ENCODE measurements around the gene CNIH2.

CNIH2 gene

DNA sequence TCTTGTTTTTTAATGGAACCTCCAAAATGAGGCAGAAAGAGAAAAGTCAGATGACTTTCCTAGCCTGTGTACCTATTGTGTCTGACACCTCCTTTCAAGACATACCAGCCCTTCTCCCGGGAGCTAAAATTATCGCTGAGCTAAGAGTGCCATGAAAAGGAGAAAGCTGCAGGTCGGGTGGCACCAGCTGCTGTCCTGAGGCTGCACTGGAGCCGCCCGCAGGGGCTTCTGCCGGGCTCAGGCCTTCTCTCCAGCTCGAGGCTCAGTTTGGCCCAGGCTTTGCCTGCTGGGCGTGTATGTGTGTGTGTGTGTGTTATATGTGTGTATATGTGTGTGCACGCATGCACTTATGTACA lies 37.2 kb upstream of the CNIH2 start:
- no peaks in the 10 kb centered on the region for H3K79me1 ChIP-seq (ENCODE audit: low read length)
- no peak overlapping the region for H3K4me2 ChIP-seq (ENCODE audit: low read length)
- no peak for DNase-seq
- H3K27ac ChIP-seq (ENCODE audit: low read depth, low read length), result no peak overlapping the region
- no CpG with 5 or more reads among the region's 9 CpGs for WGBS (ENCODE audit: extremely low coverage, insufficient coverage, insufficient read length)
- H3K27me3 ChIP-seq (ENCODE audit: insufficient read depth, low read length), result no peaks in the 10 kb centered on the region
- no peak overlapping the region for H2BK12ac ChIP-seq (ENCODE audit: low read length)
- no peak overlapping the region for H2BK120ac ChIP-seq (ENCODE audit: insufficient read depth, low read length, poor library complexity)
- peaks cover 2% of the 10 kb centered on the region for H3K9me3 ChIP-seq (ENCODE audit: insufficient read depth, low read depth, low read length)
- no peak overlapping the region for H4K91ac ChIP-seq (ENCODE audit: low read depth, low read length)
- no peak overlapping the region for H3K14ac ChIP-seq (ENCODE audit: low read length)
- no peak overlapping the region for H4K12ac ChIP-seq (ENCODE audit: low read depth, low read length)
- no peaks in the 10 kb centered on the region for H3K4me1 ChIP-seq (ENCODE audit: control insufficient read depth in 1 of 2, insufficient read depth in 2 of 2, low read length in 2 of 2)
- no peak overlapping the region for H3K18ac ChIP-seq (ENCODE audit: low read length)
- H4K8ac ChIP-seq (ENCODE audit: low read depth, low read length), result no peak overlapping the region
- H2AFZ ChIP-seq (ENCODE audit: insufficient read depth, low read length, poor library complexity), result no peak overlapping the region
- H2BK5ac ChIP-seq (ENCODE audit: low read depth, low read length, poor library complexity), result no peak overlapping the region
- H3K4me3 ChIP-seq (ENCODE audit: low read depth, low read length), result no peak overlapping the region
- peaks cover 65 to 84% of the 10 kb centered on the region in 2 experiments for H3K36me3 ChIP-seq (ENCODE audit: control insufficient read depth in 1 of 2, insufficient read depth in 2 of 2, low read length in 2 of 2)
- no peak overlapping the region for H3K4ac ChIP-seq (ENCODE audit: low read depth, low read length)
- no peaks in the 10 kb centered on the region for H3K79me2 ChIP-seq (ENCODE audit: control insufficient read depth, insufficient read depth, low read length, poor library complexity)
- H2AK5ac ChIP-seq (ENCODE audit: low read length), result no peak overlapping the region
- no peak overlapping the region for H3K9ac ChIP-seq (ENCODE audit: low read length)
- no peak overlapping the region for H3K23ac ChIP-seq (ENCODE audit: low read length)

DNA sequence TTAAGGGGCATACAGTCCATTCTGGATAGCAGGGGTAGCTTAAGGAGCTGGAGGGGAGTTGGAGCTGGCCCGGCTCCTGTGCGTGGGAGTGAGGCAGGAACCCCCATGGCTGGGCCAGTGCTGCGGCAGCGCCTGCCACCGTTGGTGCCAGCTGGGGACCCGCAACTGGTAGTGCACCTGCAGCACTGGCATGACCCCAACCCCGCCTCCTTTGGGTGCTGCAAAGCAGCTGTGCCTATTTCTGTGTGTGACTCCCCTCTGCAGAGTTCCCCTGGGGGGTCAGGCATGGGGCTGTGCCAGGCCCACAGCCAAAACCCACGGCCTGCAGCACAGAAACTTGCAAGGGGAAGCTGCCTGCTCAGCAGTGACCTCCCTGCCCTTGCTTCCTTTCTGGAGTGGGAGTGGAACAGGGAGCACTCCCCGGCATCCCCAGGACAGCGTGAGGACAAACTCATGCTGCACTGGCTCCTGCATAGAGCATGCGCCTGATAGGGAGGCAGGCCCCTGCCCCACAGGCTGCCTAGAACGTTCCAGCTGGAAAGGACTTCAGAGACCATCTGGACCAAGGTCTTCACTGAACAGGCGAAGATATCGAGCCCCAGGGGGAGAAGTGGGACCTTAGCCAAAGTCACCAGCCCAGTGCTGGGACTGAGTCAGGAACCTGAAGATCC lies 35.7 kb upstream of the CNIH2 start:
- H2AFZ ChIP-seq (ENCODE audit: insufficient read depth, low read length, poor library complexity), result no peak overlapping the region
- peak overlapping the region; percentile 4 for H3K4me3 ChIP-seq (ENCODE audit: low read depth, low read length)
- H3K4me1 ChIP-seq (ENCODE audit: control insufficient read depth in 1 of 2, insufficient read depth in 2 of 2, low read length in 2 of 2), result no peaks in the 10 kb centered on the region
- no peak overlapping the region for H2BK12ac ChIP-seq (ENCODE audit: low read length)
- H3K18ac ChIP-seq (ENCODE audit: low read length), result no peak overlapping the region
- H3K4ac ChIP-seq (ENCODE audit: low read depth, low read length), result no peak overlapping the region
- no peak for DNase-seq
- no peaks in the 10 kb centered on the region for H3K27me3 ChIP-seq (ENCODE audit: insufficient read depth, low read length)
- H3K4me2 ChIP-seq (ENCODE audit: low read length), result no peak overlapping the region
- H2AK5ac ChIP-seq (ENCODE audit: low read length), result no peak overlapping the region
- H3K79me2 ChIP-seq (ENCODE audit: control insufficient read depth, insufficient read depth, low read length, poor library complexity), result no peaks in the 10 kb centered on the region
- no CpG with 5 or more reads among the region's 14 CpGs for WGBS (ENCODE audit: extremely low coverage, insufficient coverage, insufficient read length)
- no peak overlapping the region for H3K9ac ChIP-seq (ENCODE audit: low read length)
- no peaks in the 10 kb centered on the region for H3K79me1 ChIP-seq (ENCODE audit: low read length)
- H3K14ac ChIP-seq (ENCODE audit: low read length), result no peak overlapping the region
- H3K9me3 ChIP-seq (ENCODE audit: insufficient read depth, low read depth, low read length), result peaks cover 2% of the 10 kb centered on the region
- H4K8ac ChIP-seq (ENCODE audit: low read depth, low read length), result no peak overlapping the region
- peaks cover 58 to 82% of the 10 kb centered on the region in 2 experiments for H3K36me3 ChIP-seq (ENCODE audit: control insufficient read depth in 1 of 2, insufficient read depth in 2 of 2, low read length in 2 of 2)
- no peak overlapping the region for H4K12ac ChIP-seq (ENCODE audit: low read depth, low read length)
- no peak overlapping the region for H2BK120ac ChIP-seq (ENCODE audit: insufficient read depth, low read length, poor library complexity)
- H2BK5ac ChIP-seq (ENCODE audit: low read depth, low read length, poor library complexity), result no peak overlapping the region
- H3K23ac ChIP-seq (ENCODE audit: low read length), result no peak overlapping the region
- no peak overlapping the region for H3K27ac ChIP-seq (ENCODE audit: low read depth, low read length)
- H4K91ac ChIP-seq (ENCODE audit: low read depth, low read length), result no peak overlapping the region

GRCh38 chr11:66243782-66244535 lies 34.0 kb upstream of the CNIH2 start:
- Histone ChIP-seq H3K9me3 (ENCODE audit: insufficient read depth, low read depth, low read length) (peaks cover 2% of the 10 kb centered on the region), H3K36me3 (ENCODE audit: control insufficient read depth in 1 of 2, insufficient read depth in 2 of 2, low read length in 2 of 2) (peaks cover 51 to 73% of the 10 kb centered on the region in 2 experiments), H3K27ac (ENCODE audit: low read depth, low read length) (no peak overlapping the region), H4K12ac (ENCODE audit: low read depth, low read length) (no peak overlapping the region), H3K79me2 (ENCODE audit: control insufficient read depth, insufficient read depth, low read length, poor library complexity) (no peaks in the 10 kb centered on the region), H2BK120ac (ENCODE audit: insufficient read depth, low read length, poor library complexity) (no peak overlapping the region), H3K18ac (ENCODE audit: low read length) (no peak overlapping the region), H3K4me2 (ENCODE audit: low read length) (no peak overlapping the region), H3K14ac (ENCODE audit: low read length) (no peak overlapping the region), H2AK5ac (ENCODE audit: low read length) (no peak overlapping the region), H4K91ac (ENCODE audit: low read depth, low read length) (no peak overlapping the region), H3K27me3 (ENCODE audit: insufficient read depth, low read length) (no peaks in the 10 kb centered on the region), H2BK5ac (ENCODE audit: low read depth, low read length, poor library complexity) (no peak overlapping the region), H2BK12ac (ENCODE audit: low read length) (no peak overlapping the region), H3K23ac (ENCODE audit: low read length) (no peak overlapping the region), H4K8ac (ENCODE audit: low read depth, low read length) (no peak overlapping the region), H3K9ac (ENCODE audit: low read length) (no peak overlapping the region), H3K4me1 (ENCODE audit: control insufficient read depth in 1 of 2, insufficient read depth in 2 of 2, low read length in 2 of 2) (no peaks in the 10 kb centered on the region), H3K4me3 (ENCODE audit: low read depth, low read length) (no peak overlapping the region), H3K4ac (ENCODE audit: low read depth, low read length) (no peak overlapping the region), H2AFZ (ENCODE audit: insufficient read depth, low read length, poor library complexity) (no peak overlapping the region), H3K79me1 (ENCODE audit: low read length) (no peaks in the 10 kb centered on the region)
- DNase-seq, result no peak
- WGBS (ENCODE audit: extremely low coverage, insufficient coverage, insufficient read length), result no CpG with 5 or more reads among the region's 13 CpGs

GRCh38 chr11:66247295-66247694 lies 30.7 kb upstream of the CNIH2 start:
- Histone ChIP-seq H2BK12ac (ENCODE audit: low read length) (no peak overlapping the region), H4K8ac (ENCODE audit: low read depth, low read length) (no peak overlapping the region), H3K36me3 (ENCODE audit: control insufficient read depth in 1 of 2, insufficient read depth in 2 of 2, low read length in 2 of 2) (peaks cover 42 to 57% of the 10 kb centered on the region in 2 experiments), H3K23ac (ENCODE audit: low read length) (no peak overlapping the region), H2BK5ac (ENCODE audit: low read depth, low read length, poor library complexity) (no peak overlapping the region), H3K27me3 (ENCODE audit: insufficient read depth, low read length) (no peaks in the 10 kb centered on the region), H3K18ac (ENCODE audit: low read length) (no peak overlapping the region), H3K4me3 (ENCODE audit: low read depth, low read length) (no peak overlapping the region), H2AFZ (ENCODE audit: insufficient read depth, low read length, poor library complexity) (no peak overlapping the region), H2BK120ac (ENCODE audit: insufficient read depth, low read length, poor library complexity) (no peak overlapping the region), H3K79me2 (ENCODE audit: control insufficient read depth, insufficient read depth, low read length, poor library complexity) (no peaks in the 10 kb centered on the region), H3K14ac (ENCODE audit: low read length) (no peak overlapping the region), H2AK5ac (ENCODE audit: low read length) (no peak overlapping the region), H3K4me2 (ENCODE audit: low read length) (no peak overlapping the region), H3K4me1 (ENCODE audit: control insufficient read depth in 1 of 2, insufficient read depth in 2 of 2, low read length in 2 of 2) (no peaks in the 10 kb centered on the region), H3K27ac (ENCODE audit: low read depth, low read length) (no peak overlapping the region), H4K91ac (ENCODE audit: low read depth, low read length) (no peak overlapping the region), H3K9me3 (ENCODE audit: insufficient read depth, low read depth, low read length) (no peaks in the 10 kb centered on the region), H3K79me1 (ENCODE audit: low read length) (no peaks in the 10 kb centered on the region), H3K9ac (ENCODE audit: low read length) (no peak overlapping the region), H4K12ac (ENCODE audit: low read depth, low read length) (no peak overlapping the region), H3K4ac (ENCODE audit: low read depth, low read length) (no peak overlapping the region)
- WGBS (ENCODE audit: extremely low coverage, insufficient coverage, insufficient read length), result no CpG with 5 or more reads among the region's 4 CpGs
- DNase-seq, result peak; percentile 83 to 88

All from trophoblast cell (in vitro differentiated cells and primary cell).